Stimulated activated CD4-positive, alpha-beta T cell treated with anti-CD3 and anti-CD28 coated beads, Interleukin-1b, Interleukin-23, amount 100 ng/mL, for 48 hours (primary cell): ENCODE data around the gene ANXA7.
"Not testable (repeated sequence)": the region's sequence is repeated elsewhere in the genome, so short reads cannot be mapped to it uniquely, and the experiment has no call there.

ENCODE experiments used
- DNase-seq: peaks from one replicate; pipeline ENCODE4 v3.0.0-alpha.2; 2020

Gene ANXA7

GRCh38 chr10:73407495-73407894 is 6.4 kb downstream of the ANXA7 start:
- no peak for DNase-seq

- DNase-seq = no peak
Measured at GRCh38 chr10:73406846-73407245, 7.0 kb downstream of the ANXA7 start.

- no peak for DNase-seq
Measured at GRCh38 chr10:73405556-73405955, 8.3 kb downstream of the ANXA7 start.

GRCh38 chr10:73404690-73405089 is 9.2 kb downstream of the ANXA7 start:
- DNase-seq = no peak

GRCh38 chr10:73401636-73402035 is 12.2 kb downstream of the ANXA7 start:
- DNase-seq = no peak

GRCh38 chr10:73399063-73399462 is 14.8 kb downstream of the ANXA7 start:
- DNase-seq = no peak

GRCh38 chr10:73398024-73398423 is 15.8 kb downstream of the ANXA7 start:
- DNase-seq = no peak

- DNase-seq = not testable (repeated sequence)
Measured at GRCh38 chr10:73394325-73394724, 19.5 kb downstream of the ANXA7 start.

GRCh38 chr10:73388228-73388627 is 25.6 kb downstream of the ANXA7 start:
- DNase-seq = no peak

- DNase-seq = no peak
Measured at GRCh38 chr10:73386583-73386982, 27.3 kb downstream of the ANXA7 start.

- no peak for DNase-seq
Measured at GRCh38 chr10:73379064-73379748, 34.7 kb downstream of the ANXA7 start.

GRCh38 chr10:73376679-73377078 is 37.2 kb downstream of the ANXA7 start:
- DNase-seq = no peak

GRCh38 chr10:73368238-73368637 is 45.6 kb downstream of the ANXA7 start:
- peak; percentile 25 for DNase-seq

- DNase-seq = no peak
Measured at GRCh38 chr10:73366381-73367298, 47.2 kb downstream of the ANXA7 start.

- no peak for DNase-seq
Measured at GRCh38 chr10:73364964-73365363, 48.9 kb downstream of the ANXA7 start.

GRCh38 chr10:73359492-73359891 is 54.4 kb downstream of the ANXA7 start:
- DNase-seq = no peak

- peak; percentile 95 for DNase-seq
Measured at GRCh38 chr10:73358331-73359279, 55.3 kb downstream of the ANXA7 start, which contains the start of gene CFAP70. Gene CFAP70, minus strand, starts transcription at chr10:73358864. Its CDS starts 4,068 bp downstream, at chr10:73354796.

- no peak for DNase-seq
Measured at GRCh38 chr10:73357821-73358220, 56.0 kb downstream of the ANXA7 start.

GRCh38 chr10:73357166-73357565 is 56.7 kb downstream of the ANXA7 start:
- DNase-seq = no peak

GRCh38 chr10:73344269-73344668 is 69.6 kb downstream of the ANXA7 start:
- no peak for DNase-seq

- DNase-seq = no peak
Measured at GRCh38 chr10:73340121-73340520, 73.7 kb downstream of the ANXA7 start.

GRCh38 chr10:73339436-73339835 is 74.4 kb downstream of the ANXA7 start:
- no peak for DNase-seq
